Measurements from ENCODE around the gene EDA. TPM values are rescaled to one million over a fixed set of nuclear protein-coding genes. Genes with fewer than 3 reads are reported as not detected.

The EDA gene
- total and polyA plus RNA-seq, 8 donors, result 1.7 to 5.1 (median 3.6) TPM

DNA sequence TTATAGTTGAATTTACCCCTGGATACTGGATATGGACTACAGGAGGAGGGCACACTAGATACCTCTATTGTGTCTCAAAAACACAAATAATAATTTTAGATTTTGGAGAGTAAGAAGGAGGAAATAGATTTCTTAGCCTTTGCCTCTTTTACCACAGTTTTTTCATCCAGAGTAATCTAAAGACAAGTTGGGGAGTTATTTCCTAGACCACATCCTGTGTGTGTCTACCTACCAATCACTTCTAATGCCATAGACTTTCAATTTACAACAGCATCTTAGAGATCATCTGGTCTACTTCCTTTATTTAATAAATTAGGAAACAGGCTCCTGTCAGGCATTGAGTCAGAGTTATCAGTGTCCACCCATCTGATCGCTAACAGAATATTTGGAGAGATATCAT is 191.5 kb downstream of the EDA start:
- no peak for DNase-seq
- ATAC-seq, result no peak
- WGBS, 2 donors, result 78 to 97% methylated on average over 1 of the region's 1 CpG
- H3K4me1 ChIP-seq, result no peaks in the 10 kb centered on the region
- FAIRE-seq, result no peak
- TF ChIP-seq, protein P1, sequence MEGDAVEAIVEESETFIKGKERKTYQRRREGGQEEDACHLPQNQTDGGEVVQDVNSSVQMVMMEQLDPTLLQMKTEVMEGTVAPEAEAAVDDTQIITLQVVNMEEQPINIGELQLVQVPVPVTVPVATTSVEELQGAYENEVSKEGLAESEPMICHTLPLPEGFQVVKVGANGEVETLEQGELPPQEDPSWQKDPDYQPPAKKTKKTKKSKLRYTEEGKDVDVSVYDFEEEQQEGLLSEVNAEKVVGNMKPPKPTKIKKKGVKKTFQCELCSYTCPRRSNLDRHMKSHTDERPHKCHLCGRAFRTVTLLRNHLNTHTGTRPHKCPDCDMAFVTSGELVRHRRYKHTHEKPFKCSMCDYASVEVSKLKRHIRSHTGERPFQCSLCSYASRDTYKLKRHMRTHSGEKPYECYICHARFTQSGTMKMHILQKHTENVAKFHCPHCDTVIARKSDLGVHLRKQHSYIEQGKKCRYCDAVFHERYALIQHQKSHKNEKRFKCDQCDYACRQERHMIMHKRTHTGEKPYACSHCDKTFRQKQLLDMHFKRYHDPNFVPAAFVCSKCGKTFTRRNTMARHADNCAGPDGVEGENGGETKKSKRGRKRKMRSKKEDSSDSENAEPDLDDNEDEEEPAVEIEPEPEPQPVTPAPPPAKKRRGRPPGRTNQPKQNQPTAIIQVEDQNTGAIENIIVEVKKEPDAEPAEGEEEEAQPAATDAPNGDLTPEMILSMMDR (IDR thresholded peaks at IDR 0.05), result no peak
- no peaks in the 10 kb centered on the region for H3K36me3 ChIP-seq
- intact Hi-C loops (cut with DNase I), result no loop called here
- H3K27me3 ChIP-seq, result no peaks in the 10 kb centered on the region
- no peak overlapping the region for H3K27ac ChIP-seq
- H3K9me3 ChIP-seq, result no peaks in the 10 kb centered on the region
- no peak overlapping the region for H3K4me3 ChIP-seq

DNA sequence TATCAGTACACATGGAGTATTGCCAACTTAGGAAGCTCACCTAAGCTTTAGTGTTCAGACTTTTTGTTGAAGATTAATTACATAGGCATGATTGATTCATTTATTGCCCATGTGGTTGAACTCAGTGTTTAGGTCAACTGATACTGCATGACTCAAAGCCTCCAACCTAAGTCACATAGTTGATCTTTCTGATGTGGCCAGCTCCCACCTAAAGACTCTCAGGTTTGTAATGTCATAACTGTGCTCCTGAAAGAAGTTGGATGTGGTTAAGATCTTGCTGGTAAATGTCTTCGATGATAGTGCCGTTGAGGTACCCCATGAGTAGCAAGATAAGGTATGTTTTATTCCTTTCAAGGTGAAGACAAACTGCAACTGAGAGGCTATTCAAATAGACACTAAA is 192.5 kb downstream of the EDA start:
- no peaks in the 10 kb centered on the region for H3K36me3 ChIP-seq
- intact Hi-C loops (cut with DNase I), result no loop called here
- H3K4me3 ChIP-seq, result no peak overlapping the region
- ATAC-seq (no peak), DNase-seq (no peak), FAIRE-seq (no peak)
- no peaks in the 10 kb centered on the region for H3K9me3 ChIP-seq
- H3K4me1 ChIP-seq, result no peaks in the 10 kb centered on the region
- no peaks in the 10 kb centered on the region for H3K27me3 ChIP-seq
- WGBS, 2 donors, result 75 to 91% methylated on average over 2 of the region's 2 CpGs
- H3K27ac ChIP-seq, result no peak overlapping the region
- TF ChIP-seq, protein P1 (IDR thresholded peaks at IDR 0.05), result no peak

DNA sequence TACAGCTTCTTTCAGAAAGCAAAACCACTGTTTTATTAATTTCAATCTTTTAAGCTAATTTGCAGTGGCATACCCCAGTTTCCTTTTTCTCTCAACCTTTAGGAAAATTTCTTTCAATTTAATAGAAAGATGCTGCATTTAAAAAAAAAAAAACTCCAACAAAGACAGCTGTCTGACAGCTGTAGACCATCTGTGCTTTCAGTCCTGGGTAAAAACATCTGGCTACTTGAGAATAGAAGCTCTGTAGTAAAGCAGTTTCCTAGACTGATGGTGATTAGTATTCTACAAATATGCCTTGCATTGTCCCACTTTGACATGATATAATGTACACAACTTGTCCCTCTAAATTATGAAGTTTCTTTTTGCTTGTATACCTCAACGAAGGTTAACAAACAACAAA is 197.8 kb downstream of the EDA start:
- Histone ChIP-seq H3K27me3 (no peaks in the 10 kb centered on the region), H3K36me3 (no peaks in the 10 kb centered on the region), H3K27ac (no peak overlapping the region), H3K9me3 (no peaks in the 10 kb centered on the region), H3K4me1 (no peaks in the 10 kb centered on the region), H3K4me3 (no peak overlapping the region)
- DNase-seq (no peak), ATAC-seq (no peak), FAIRE-seq (no peak)
- 33 to 69% methylated on average over 1 of the region's 1 CpG for WGBS, 2 donors
- TF ChIP-seq, protein P1 (IDR thresholded peaks at IDR 0.05), result no peak
- intact Hi-C loops (cut with DNase I), result no loop called here

DNA sequence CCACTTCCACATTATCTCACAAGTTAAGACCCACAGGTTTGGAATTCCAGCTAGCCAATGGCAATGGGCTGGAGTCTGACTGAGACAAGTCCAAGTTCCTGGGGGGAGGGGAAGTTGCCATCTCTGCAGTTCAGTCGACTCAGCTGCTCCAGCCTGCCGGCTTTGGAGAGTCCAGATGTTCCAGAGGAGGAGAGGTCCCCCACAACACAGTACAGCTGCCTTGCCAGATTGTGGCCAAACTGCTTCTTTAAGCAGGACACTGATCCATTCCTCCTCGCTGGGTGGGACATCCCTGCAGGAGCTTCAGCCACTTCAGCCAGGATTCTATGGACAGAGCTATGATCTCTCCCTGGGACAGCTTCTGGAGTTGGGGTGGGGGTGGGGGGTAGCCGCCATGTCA is 199.2 kb downstream of the EDA start:
- H3K4me3 ChIP-seq, result no peak overlapping the region
- H3K9me3 ChIP-seq, result no peaks in the 10 kb centered on the region
- no peaks in the 10 kb centered on the region for H3K4me1 ChIP-seq
- ATAC-seq, result no peak
- peak in 1 of 6 donors; percentile 16 for DNase-seq
- WGBS, 2 donors, result 69 to 82% methylated on average over 4 of the region's 4 CpGs
- intact Hi-C loops (cut with DNase I), result no loop called here
- H3K27ac ChIP-seq, result no peak overlapping the region
- H3K36me3 ChIP-seq, result no peaks in the 10 kb centered on the region
- no peak for FAIRE-seq
- no peaks in the 10 kb centered on the region for H3K27me3 ChIP-seq
- TF ChIP-seq, protein P1 (IDR thresholded peaks at IDR 0.05), result no peak

DNA sequence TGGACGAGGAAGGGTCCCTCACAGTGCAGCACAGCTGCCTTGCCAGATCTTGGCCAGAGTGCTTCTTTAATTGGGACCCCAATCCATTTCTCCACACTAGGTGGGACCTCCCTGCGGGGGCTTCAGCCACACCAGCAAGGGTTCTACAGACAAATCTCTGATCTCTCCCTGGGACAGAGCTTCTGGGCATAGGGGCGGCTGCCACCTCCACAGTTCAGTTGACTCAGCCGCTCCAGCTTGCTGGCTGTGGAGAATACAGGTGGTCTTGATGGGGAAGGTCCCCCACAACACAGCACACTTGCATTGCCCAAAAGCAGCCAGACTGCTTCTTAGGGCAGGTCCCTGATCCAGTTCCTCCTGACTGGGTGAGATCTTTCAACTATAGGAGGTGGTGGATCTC is 199.6 kb downstream of the EDA start:
- Histone ChIP-seq H3K27ac (no peak overlapping the region), H3K4me3 (no peak overlapping the region), H3K36me3 (no peaks in the 10 kb centered on the region), H3K9me3 (no peaks in the 10 kb centered on the region), H3K4me1 (no peaks in the 10 kb centered on the region), H3K27me3 (no peaks in the 10 kb centered on the region)
- intact Hi-C loops (cut with DNase I), result no loop called here
- FAIRE-seq (no peak), ATAC-seq (no peak), DNase-seq (peak in 1 of 6 donors; percentile 30)
- whole genome bisulfite sequencing, 2 donors, result 83 to 89% methylated on average over 4 of the region's 4 CpGs
- TF ChIP-seq, protein P1 (IDR thresholded peaks at IDR 0.05), result no peak
